Esophagus mucosa (tissue), 1 donor: ENCODE measurements around the gene CC2D2B. TPM values are rescaled to one million over a fixed set of nuclear protein-coding genes. Genes with fewer than 3 reads are reported as not detected.
"Not testable (repeated sequence)": the region's sequence is repeated elsewhere in the genome, so short reads cannot be mapped to it uniquely, and the experiment has no call there.

Source experiments
- ATAC-seq: fragments of 200-7000 bp; cut with Tn5 transposase; one replicate; pipeline ENCODE4 v1.9.1; 2020
- total RNA-seq: library from RNA; stranded (reverse); gene quantifications from one replicate; pipeline ENCODE4 v1.2.4, GENCODE V29; 2023
- donor health status: DM: yes; HTN: yes; CAD: no.

Gene CC2D2B
- total RNA-seq, 1 donor from 2014 or later, result 0.36 TPM

- peak; percentile 81 for ATAC-seq
Observed at GRCh38 chr10:96025566-96025965, 117.8 kb downstream of the CC2D2B start.

- ATAC-seq, result no peak
Observed at GRCh38 chr10:96034625-96035024, 126.8 kb downstream of the CC2D2B start.

- no peak for ATAC-seq
Observed at GRCh38 chr10:96038476-96039387, 131.0 kb downstream of the CC2D2B start.

- no peak for ATAC-seq
Observed at GRCh38 chr10:96041146-96041545, 133.4 kb downstream of the CC2D2B start.

- peak; percentile 95 for ATAC-seq
Observed at GRCh38 chr10:96043033-96043892, 135.5 kb downstream of the CC2D2B start, which contains the start of gene CCNJ. CCNJ (plus strand) TSS chr10:96043583; CDS start chr10:96044394, 811 bp downstream.

- peak; percentile 59 for ATAC-seq
Observed at GRCh38 chr10:96043893-96044715, 136.3 kb downstream of the CC2D2B start.

- ATAC-seq, result no peak
Observed at GRCh38 chr10:96044736-96045135, 137.0 kb downstream of the CC2D2B start.

- no peak for ATAC-seq
Observed at GRCh38 chr10:96046546-96046945, 138.8 kb downstream of the CC2D2B start.

GRCh38 chr10:96047004-96047649 lies 139.4 kb downstream of the CC2D2B start:
- no peak for ATAC-seq

GRCh38 chr10:96047925-96048324 lies 140.2 kb downstream of the CC2D2B start:
- not testable (repeated sequence) for ATAC-seq

- no peak for ATAC-seq
Observed at GRCh38 chr10:96049340-96049739, 141.6 kb downstream of the CC2D2B start.

- no peak for ATAC-seq
Observed at GRCh38 chr10:96053985-96054384, 146.2 kb downstream of the CC2D2B start.

- no peak for ATAC-seq
Observed at GRCh38 chr10:96056787-96057186, 149.0 kb downstream of the CC2D2B start.

GRCh38 chr10:96061232-96061631 lies 153.5 kb downstream of the CC2D2B start:
- ATAC-seq, result no peak

- ATAC-seq, result no peak
Observed at GRCh38 chr10:96072674-96073073, 164.9 kb downstream of the CC2D2B start.

GRCh38 chr10:96073722-96074121 lies 165.9 kb downstream of the CC2D2B start:
- no peak for ATAC-seq

- no peak for ATAC-seq
Observed at GRCh38 chr10:96074776-96075175, 167.0 kb downstream of the CC2D2B start.

GRCh38 chr10:96075977-96076376 lies 168.2 kb downstream of the CC2D2B start:
- ATAC-seq, result no peak

- no peak for ATAC-seq
Observed at GRCh38 chr10:96077156-96077555, 169.4 kb downstream of the CC2D2B start.

GRCh38 chr10:96082153-96082552 lies 174.4 kb downstream of the CC2D2B start:
- ATAC-seq, result peak; percentile 81
